Measurements from ENCODE around the gene CD1C.

DNA sequence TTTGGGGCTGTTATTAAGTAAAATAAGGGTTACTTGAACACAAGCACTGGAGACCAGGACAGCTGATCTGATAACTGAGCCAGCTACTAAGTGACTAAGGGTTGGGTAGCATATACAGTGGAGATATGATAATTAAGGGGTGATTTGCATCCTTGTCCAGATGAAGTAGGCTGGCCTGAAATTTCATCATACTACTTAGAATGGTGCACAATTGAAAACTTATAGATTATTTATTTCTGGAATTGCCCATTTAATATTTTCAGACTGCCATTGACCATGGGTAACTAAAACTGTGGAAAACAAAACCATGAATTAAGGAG, 45.5 kb downstream of the CD1C start:
- TF ChIP-seq, protein P1, sequence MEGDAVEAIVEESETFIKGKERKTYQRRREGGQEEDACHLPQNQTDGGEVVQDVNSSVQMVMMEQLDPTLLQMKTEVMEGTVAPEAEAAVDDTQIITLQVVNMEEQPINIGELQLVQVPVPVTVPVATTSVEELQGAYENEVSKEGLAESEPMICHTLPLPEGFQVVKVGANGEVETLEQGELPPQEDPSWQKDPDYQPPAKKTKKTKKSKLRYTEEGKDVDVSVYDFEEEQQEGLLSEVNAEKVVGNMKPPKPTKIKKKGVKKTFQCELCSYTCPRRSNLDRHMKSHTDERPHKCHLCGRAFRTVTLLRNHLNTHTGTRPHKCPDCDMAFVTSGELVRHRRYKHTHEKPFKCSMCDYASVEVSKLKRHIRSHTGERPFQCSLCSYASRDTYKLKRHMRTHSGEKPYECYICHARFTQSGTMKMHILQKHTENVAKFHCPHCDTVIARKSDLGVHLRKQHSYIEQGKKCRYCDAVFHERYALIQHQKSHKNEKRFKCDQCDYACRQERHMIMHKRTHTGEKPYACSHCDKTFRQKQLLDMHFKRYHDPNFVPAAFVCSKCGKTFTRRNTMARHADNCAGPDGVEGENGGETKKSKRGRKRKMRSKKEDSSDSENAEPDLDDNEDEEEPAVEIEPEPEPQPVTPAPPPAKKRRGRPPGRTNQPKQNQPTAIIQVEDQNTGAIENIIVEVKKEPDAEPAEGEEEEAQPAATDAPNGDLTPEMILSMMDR (IDR thresholded peaks at IDR 0.05; ENCODE audit: poor library complexity): no peak
- no peak for TF ChIP-seq EZH2phosphoT487 (IDR thresholded peaks at IDR 0.05; ENCODE audit: low read depth, severe bottlenecking, unreplicated experiment)
- TF ChIP-seq EZH2 (IDR thresholded peaks at IDR 0.05; ENCODE audit: borderline replicate concordance): no peak

Measured in hepatocyte (in vitro differentiated cells).